ENCODE measurements around the gene MMP1. TPM values are rescaled to one million over a fixed set of nuclear protein-coding genes. Genes with fewer than 3 reads are reported as not detected.
"Not testable (repeated sequence)": the region's sequence is repeated elsewhere in the genome, so short reads cannot be mapped to it uniquely, and the experiment has no call there.

The MMP1 gene
- total and polyA plus RNA-seq, 2 experiments from 2014 or later: 0.94 TPM; not detected in 1

DNA sequence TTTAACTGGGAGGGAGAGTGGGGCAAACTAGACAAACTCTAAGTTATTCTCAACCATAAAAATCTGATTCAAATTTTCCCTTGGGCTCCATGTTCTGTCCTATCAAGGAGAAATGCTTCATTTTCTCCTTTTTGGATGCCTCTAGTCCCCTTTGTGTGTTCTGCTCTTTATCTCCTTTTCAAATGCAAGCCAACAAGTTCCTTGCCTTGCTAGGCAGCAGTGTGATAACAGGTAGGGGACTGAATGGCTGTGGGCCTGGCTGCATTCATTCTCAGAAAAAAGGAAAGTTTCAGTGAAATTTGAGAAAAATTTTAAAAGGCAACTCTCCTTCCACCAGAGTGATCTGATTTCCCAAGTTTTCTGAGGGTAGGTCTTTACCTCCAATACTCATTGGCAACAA, 46.3 kb downstream of the MMP1 start:
- TF ChIP-seq, protein P1, sequence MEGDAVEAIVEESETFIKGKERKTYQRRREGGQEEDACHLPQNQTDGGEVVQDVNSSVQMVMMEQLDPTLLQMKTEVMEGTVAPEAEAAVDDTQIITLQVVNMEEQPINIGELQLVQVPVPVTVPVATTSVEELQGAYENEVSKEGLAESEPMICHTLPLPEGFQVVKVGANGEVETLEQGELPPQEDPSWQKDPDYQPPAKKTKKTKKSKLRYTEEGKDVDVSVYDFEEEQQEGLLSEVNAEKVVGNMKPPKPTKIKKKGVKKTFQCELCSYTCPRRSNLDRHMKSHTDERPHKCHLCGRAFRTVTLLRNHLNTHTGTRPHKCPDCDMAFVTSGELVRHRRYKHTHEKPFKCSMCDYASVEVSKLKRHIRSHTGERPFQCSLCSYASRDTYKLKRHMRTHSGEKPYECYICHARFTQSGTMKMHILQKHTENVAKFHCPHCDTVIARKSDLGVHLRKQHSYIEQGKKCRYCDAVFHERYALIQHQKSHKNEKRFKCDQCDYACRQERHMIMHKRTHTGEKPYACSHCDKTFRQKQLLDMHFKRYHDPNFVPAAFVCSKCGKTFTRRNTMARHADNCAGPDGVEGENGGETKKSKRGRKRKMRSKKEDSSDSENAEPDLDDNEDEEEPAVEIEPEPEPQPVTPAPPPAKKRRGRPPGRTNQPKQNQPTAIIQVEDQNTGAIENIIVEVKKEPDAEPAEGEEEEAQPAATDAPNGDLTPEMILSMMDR (IDR thresholded peaks at IDR 0.05; ENCODE audit: low read depth, low read length): no peak
- Histone ChIP-seq H3K36me3 (no peaks in the 10 kb centered on the region), H3K9me3 (ENCODE audit: low read depth) (no peaks in the 10 kb centered on the region), H3K4me3 (no peak overlapping the region), H3K27ac (no peak overlapping the region), H3K27me3 (no peaks in the 10 kb centered on the region), H3K4me1 (ENCODE audit: low read depth) (no peaks in the 10 kb centered on the region)
- DNase-seq (ENCODE audit: low read depth in 1 of 2, low spot score in 1 of 2): no peak

DNA sequence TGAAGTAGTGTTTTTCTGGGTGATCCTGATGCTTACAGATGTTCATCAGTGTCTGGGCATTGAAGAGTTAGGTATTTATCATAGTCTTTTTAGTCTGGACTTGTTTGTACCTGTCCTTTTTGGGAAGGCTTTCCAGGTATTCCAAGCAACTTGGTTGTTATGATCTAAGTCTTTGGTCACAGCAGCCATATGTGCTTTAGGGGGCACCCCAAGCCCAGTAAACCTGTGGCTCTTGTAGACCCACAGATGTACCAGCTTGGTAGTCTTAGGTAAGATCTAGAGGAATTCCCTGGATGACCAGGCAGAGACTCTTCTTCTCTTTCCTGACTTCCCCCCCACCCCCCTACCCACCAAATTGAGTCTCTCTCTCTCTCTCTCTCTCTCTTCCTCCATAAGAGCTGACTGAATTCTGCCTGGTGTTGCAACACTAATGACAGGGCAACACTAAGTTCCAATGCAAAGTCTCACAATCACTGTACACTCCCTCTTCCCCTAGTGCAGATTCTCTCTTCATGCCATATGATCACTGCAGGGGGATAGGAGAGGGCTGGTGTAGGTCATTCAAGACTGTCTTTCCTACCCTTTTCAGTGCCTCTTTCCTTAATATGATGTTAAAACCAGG, 48.7 kb downstream of the MMP1 start:
- H3K27ac ChIP-seq: no peak overlapping the region
- no peaks in the 10 kb centered on the region for H3K36me3 ChIP-seq
- no peak overlapping the region for H3K4me3 ChIP-seq
- DNase-seq (ENCODE audit: low read depth in 1 of 2, low spot score in 1 of 2): no peak
- H3K4me1 ChIP-seq (ENCODE audit: low read depth): no peaks in the 10 kb centered on the region
- TF ChIP-seq, protein P1 (IDR thresholded peaks at IDR 0.05; ENCODE audit: low read depth, low read length): no peak
- H3K27me3 ChIP-seq: no peaks in the 10 kb centered on the region
- H3K9me3 ChIP-seq (ENCODE audit: low read depth): no peaks in the 10 kb centered on the region

DNA sequence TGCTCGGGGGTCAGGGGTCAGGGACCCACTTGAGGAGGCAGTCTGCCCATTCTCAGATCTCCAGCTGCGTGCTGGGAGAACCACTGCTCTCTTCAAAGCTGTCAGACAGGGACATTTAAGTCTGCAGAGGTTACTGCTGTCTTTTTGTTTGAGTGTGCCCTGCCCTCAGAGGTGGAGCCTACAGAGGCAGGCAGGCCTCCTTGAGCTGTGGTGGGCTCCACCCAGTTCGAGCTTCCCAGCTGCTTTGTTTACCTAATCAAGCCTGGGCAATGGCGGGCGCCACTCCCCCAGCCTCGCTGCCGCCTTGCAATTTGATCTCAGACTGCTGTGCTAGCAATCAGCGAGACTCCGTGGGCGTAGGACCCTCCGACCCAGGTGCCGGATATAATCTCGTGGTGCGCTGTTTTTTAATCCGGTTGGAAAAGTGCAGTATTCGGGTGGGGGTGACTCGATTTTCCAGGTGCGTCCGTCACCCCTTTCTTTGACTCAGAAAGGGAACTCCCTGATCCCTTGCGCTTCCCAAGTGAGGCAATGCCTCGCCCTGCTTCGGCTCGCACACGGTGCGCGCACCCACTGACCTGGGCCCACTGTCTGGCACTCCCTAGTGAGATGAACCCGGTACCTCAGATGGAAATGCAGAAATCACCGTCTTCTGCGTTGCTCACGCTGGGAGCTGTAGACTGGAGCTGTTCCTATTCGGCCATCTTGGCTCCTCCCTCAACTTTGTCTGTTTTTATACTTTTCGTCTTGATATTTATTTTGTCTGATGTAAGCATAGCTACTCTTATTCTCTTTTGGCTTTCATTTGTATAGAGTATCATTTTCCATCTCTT, 51.0 kb downstream of the MMP1 start:
- H3K27me3 ChIP-seq; H3K36me3 ChIP-seq; DNase-seq (ENCODE audit: low read depth in 1 of 2, low spot score in 1 of 2); H3K27ac ChIP-seq; H3K9me3 ChIP-seq (ENCODE audit: low read depth); H3K4me1 ChIP-seq (ENCODE audit: low read depth): not testable (repeated sequence)
- H3K4me3 ChIP-seq: peak overlapping the region; percentile 10

Other genes starting within 250 kb of the MMP1 start
- gene MMP20, start 172.8 kb downstream of the MMP1 start, total RNA-seq: not detected in 2 replicates
- gene MMP20, start 172.8 kb downstream of the MMP1 start, polyA plus RNA-seq: not detected in 2 replicates
- not detected in 2 replicates for gene MMP27, start 92.4 kb downstream of the MMP1 start, total RNA-seq
- gene MMP27, start 92.4 kb downstream of the MMP1 start, polyA plus RNA-seq: not detected in 2 replicates
- gene MMP8, start 73.2 kb downstream of the MMP1 start, total RNA-seq: not detected in 2 replicates
- gene MMP8, start 73.2 kb downstream of the MMP1 start, polyA plus RNA-seq: not detected in 2 replicates
- not detected in 2 replicates for gene MMP10, start 17.5 kb downstream of the MMP1 start, total RNA-seq
- gene MMP10, start 17.5 kb downstream of the MMP1 start, polyA plus RNA-seq: not detected in 2 replicates
- not detected in 2 replicates for gene MMP3, start 45.4 kb upstream of the MMP1 start, total RNA-seq
- gene MMP3, start 45.4 kb upstream of the MMP1 start, polyA plus RNA-seq: not detected in 2 replicates
- gene MMP12, start 76.8 kb upstream of the MMP1 start, total RNA-seq: not detected in 2 replicates
- not detected in 2 replicates for gene MMP12, start 76.8 kb upstream of the MMP1 start, polyA plus RNA-seq
- not detected in 2 replicates for gene MMP13, start 157.6 kb upstream of the MMP1 start, total RNA-seq
- not detected in 2 replicates for gene MMP13, start 157.6 kb upstream of the MMP1 start, polyA plus RNA-seq